Fibroblast of the aortic adventitia (primary cell): Measurements from ENCODE around the gene UGT2A1. TPM values are rescaled to one million over a fixed set of nuclear protein-coding genes. Genes with fewer than 3 reads are reported as not detected.

Experiments
- DNase-seq: peaks from one replicate; pipeline ENCODE4 v3.0.0-alpha.2; 2010; ENCODE audit warnings: low read depth
- H3K4me3 ChIP-seq: 2 replicates; pipeline ENCODE4 v1.5.1; 2011; ENCODE audit warnings: low read depth, mild to moderate bottlenecking, control low read depth, low read length, moderate library complexity
- total RNA-seq: library from RNA; depleted of rRNA; stranded (reverse); fragments of >200 nt; gene quantifications from 2 replicates; pipeline ENCODE4 v1.2.3, GENCODE V29; 2012; ENCODE audit warnings: low replicate concordance
- TF ChIP-seq, protein P1 (sequence below): IDR thresholded peaks from 2 replicates; pipeline ENCODE4 v1.5.1; 2011; ENCODE audit warnings: mild to moderate bottlenecking, low read length, control low read depth, inconsistent platforms; ENCODE audit not compliant: insufficient read depth

UGT2A1 gene
- total RNA-seq, 1 donor, result not detected

DNA sequence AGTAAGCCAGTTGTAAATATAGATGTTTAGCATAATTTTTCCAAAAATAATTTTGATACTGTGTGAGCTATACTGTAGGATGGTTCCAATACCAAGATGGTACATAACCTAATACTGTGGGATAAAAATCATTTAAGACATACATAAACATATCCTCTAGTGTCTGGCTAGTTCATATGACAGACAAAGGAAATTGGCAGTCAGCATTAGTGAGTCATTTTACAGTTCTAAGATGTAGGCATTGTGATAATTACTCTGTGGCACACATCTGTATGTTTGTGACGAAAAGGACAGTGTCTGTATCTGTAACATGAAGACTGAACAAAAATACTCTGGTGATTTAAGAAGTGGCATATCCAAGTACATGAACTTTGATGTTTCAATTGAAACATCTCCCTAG, 63.2 kb downstream of the UGT2A1 start:
- no peak overlapping the region for H3K4me3 ChIP-seq
- TF ChIP-seq, protein P1, sequence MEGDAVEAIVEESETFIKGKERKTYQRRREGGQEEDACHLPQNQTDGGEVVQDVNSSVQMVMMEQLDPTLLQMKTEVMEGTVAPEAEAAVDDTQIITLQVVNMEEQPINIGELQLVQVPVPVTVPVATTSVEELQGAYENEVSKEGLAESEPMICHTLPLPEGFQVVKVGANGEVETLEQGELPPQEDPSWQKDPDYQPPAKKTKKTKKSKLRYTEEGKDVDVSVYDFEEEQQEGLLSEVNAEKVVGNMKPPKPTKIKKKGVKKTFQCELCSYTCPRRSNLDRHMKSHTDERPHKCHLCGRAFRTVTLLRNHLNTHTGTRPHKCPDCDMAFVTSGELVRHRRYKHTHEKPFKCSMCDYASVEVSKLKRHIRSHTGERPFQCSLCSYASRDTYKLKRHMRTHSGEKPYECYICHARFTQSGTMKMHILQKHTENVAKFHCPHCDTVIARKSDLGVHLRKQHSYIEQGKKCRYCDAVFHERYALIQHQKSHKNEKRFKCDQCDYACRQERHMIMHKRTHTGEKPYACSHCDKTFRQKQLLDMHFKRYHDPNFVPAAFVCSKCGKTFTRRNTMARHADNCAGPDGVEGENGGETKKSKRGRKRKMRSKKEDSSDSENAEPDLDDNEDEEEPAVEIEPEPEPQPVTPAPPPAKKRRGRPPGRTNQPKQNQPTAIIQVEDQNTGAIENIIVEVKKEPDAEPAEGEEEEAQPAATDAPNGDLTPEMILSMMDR, result no peak
- no peak for DNase-seq

DNA sequence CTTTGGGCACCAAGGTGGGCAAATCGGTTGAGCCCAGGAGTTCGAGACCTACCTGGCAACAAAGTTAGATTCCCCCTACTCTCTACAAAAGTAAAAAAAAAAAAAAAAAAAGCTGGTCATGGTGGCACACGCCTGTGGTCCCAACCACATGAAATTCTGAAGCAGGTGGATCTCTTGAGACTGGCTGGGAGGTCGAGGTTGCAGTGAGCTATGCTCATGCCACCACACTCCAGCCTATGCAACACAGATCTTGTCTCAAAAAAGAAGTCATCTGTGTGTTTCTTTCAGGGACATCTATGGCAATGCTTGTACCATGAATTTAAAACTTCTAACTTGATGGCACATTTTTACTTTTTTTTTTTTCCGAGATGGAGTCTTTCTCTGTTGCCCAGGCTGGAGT, 68.9 kb downstream of the UGT2A1 start:
- TF ChIP-seq, protein P1, result no peak
- no peak for DNase-seq
- no peak overlapping the region for H3K4me3 ChIP-seq

DNA sequence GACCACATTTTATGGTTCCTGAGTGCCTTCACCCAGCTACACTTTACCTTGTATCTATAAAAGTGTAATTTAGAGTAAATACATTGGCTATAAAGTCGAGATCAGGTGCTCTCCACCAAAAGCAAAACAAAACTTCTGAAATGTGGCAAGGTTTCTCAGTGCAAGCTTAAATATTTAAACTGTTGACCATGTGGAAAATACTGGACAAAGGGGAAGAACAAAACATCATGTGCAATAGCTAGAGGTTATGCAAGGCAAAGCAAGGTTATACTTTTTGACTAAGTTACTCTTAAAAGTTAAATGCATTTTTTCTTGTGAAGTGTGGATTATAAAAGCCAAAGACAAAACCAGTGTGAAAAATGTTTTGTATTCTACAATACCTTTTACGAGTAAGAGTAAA, 69.5 kb downstream of the UGT2A1 start:
- H3K4me3 ChIP-seq, result no peak overlapping the region
- DNase-seq, result no peak
- TF ChIP-seq, protein P1, result no peak

DNA sequence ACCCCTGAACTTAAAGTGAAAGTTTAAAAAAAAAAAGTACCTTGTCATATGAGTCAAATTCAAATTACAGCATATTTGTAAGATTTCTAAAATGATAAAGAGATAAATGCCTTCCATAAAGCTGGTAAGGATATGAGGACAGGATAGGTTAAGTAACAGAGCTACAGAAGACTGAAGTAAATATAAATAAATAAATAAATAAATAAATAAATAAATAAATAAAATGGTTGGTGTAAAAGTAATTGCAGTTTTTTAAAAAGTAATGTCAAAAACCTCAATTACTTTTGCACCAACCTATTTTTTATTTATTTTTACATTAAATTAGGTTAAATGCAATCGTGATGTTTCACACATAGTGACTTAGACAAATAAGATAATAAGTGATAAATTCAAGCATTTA, 75.8 kb downstream of the UGT2A1 start:
- H3K4me3 ChIP-seq, result no peak overlapping the region
- TF ChIP-seq, protein P1, result no peak
- DNase-seq, result no peak

DNA sequence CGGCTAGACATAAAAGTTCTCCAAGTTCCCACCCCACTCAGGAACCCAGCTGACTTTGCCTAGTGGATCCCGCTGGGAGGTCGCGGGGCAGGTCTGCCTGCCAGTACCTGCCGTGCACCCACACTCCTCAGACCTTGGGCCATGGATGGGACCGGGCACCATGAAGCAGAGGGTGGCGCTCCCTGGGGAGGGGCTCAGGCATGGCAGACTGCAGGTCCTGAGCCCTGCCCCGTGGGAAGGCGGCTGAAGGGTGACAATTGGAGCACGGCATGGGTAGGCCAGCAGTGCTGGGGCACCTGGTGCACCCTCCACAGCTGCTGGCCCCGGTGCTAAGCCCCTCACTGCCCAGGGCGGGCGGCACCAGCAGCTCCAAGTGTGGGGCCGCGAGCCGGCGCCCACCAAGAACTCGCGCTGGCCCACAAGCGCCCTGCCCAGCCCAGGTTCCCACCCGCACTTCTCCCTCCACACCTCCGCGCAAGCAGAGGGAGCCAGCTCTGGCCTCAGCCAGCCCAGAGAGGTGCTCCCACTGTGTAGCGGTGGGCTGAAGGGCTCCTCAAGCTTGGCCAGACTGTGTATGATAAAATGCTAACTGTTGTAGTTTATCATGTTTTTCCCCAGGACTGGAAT, 76.7 kb downstream of the UGT2A1 start:
- TF ChIP-seq, protein P1, result no peak
- no peak overlapping the region for H3K4me3 ChIP-seq

DNA sequence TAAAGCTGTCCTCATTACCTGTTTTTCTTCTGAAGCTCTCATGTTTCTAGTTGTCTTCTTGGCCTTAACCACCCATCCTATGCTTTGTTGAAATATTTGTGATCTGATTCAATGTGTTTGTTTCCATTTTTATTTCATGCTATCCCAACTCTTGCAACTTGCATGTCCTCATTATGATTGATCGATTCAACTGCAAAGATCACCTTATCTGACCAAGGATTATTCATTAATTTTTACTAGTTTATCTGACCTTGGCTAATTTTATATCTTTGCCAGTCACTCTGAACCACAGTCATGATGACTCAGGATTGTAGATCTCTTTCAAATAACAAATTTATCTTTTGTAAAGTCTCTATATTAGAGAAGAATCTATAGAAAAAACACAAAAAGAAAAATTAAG, 84.3 kb downstream of the UGT2A1 start:
- H3K4me3 ChIP-seq, result no peak overlapping the region
- DNase-seq, result no peak
- TF ChIP-seq, protein P1, result no peak

More for the DNA sequence above, 76.7 kb downstream of the UGT2A1 start:
- DNase-seq, result no peak

DNA sequence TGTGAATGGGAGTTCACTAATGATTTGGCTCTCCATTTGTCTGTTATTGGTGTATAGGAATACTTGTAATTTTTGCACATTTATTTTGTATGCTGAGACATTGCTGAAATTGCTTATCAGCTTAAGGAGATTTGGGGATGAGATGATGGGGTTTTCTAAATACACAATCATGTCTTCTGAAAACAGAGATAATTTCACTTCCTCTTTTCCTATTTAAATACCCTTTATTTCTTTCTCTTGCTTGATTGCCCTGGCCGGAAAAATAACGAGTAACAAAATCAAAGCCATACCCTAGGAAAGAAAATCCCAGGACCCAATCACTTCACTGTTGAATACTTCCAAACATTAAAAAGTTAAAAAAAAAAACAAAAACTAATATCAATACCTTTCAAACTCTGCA, 89.6 kb downstream of the UGT2A1 start:
- DNase-seq, result no peak
- H3K4me3 ChIP-seq, result no peak overlapping the region
- TF ChIP-seq, protein P1, result no peak
